WERI-Rb-1 (cell line): ENCODE measurements around the gene CNTNAP2.

Experiments
- DNase-seq: peaks from one replicate; pipeline ENCODE4 v3.0.0-alpha.2; 2020
- H3K27ac ChIP-seq: fragments of 250-450 bp; sonication (Bioruptor Pico); 2 replicates; pipeline ENCODE4 v1.5.1; 2020; ENCODE audit warnings: mild to moderate bottlenecking, moderate library complexity
- H3K27me3 ChIP-seq: fragments of 250-450 bp; sonication (Bioruptor Pico); 2 replicates; pipeline ENCODE4 v1.5.1; 2021; ENCODE audit warnings: mild to moderate bottlenecking, low read depth, moderate library complexity; ENCODE audit not compliant: insufficient read depth, severe bottlenecking
- H3K36me3 ChIP-seq: fragments of 250-450 bp; sonication (Bioruptor Pico); 2 replicates; pipeline ENCODE4 v1.5.1; 2020; ENCODE audit warnings: mild to moderate bottlenecking, moderate library complexity
- H3K4me3 ChIP-seq: 2 replicates; pipeline ENCODE4 v1.5.1; 2011; ENCODE audit warnings: low read depth, mild to moderate bottlenecking, control low read depth, low read length
- H3K9me3 ChIP-seq: fragments of 250-450 bp; sonication (Bioruptor Pico); 2 replicates; pipeline ENCODE4 v1.5.1; 2021; ENCODE audit warnings: mild to moderate bottlenecking, moderate library complexity; ENCODE audit not compliant: severe bottlenecking
- TF ChIP-seq, protein P1 (sequence below): IDR thresholded peaks from 2 replicates; pipeline ENCODE4 v1.5.1; 2011; ENCODE audit warnings: low read depth, mild to moderate bottlenecking, control low read depth, inconsistent platforms, low read length

The CNTNAP2 gene

DNA sequence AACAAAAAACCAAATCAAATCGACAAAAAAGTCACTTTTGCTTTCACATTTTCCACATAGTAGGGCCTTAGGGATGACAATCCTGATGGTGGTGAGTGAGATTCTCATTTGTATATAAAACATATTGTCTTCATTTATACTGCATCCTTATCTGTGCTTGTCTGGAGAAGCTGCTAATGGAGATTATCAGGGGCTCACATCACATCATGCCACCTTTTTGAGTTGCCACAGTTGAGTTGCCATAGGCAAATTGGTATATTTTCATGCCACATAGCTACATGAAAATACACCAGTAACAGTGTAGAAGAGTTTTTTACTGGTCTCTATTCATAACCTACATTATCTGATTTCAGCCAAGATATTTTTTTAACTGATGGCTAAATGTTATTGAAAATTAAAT is 85.3 kb downstream of the CNTNAP2 start:
- no peaks in the 10 kb centered on the region for H3K9me3 ChIP-seq
- TF ChIP-seq, protein P1, sequence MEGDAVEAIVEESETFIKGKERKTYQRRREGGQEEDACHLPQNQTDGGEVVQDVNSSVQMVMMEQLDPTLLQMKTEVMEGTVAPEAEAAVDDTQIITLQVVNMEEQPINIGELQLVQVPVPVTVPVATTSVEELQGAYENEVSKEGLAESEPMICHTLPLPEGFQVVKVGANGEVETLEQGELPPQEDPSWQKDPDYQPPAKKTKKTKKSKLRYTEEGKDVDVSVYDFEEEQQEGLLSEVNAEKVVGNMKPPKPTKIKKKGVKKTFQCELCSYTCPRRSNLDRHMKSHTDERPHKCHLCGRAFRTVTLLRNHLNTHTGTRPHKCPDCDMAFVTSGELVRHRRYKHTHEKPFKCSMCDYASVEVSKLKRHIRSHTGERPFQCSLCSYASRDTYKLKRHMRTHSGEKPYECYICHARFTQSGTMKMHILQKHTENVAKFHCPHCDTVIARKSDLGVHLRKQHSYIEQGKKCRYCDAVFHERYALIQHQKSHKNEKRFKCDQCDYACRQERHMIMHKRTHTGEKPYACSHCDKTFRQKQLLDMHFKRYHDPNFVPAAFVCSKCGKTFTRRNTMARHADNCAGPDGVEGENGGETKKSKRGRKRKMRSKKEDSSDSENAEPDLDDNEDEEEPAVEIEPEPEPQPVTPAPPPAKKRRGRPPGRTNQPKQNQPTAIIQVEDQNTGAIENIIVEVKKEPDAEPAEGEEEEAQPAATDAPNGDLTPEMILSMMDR = no peak
- no peaks in the 10 kb centered on the region for H3K27me3 ChIP-seq
- no peak overlapping the region for H3K4me3 ChIP-seq
- no peaks in the 10 kb centered on the region for H3K36me3 ChIP-seq
- no peak for DNase-seq
- H3K27ac ChIP-seq = no peak overlapping the region

DNA sequence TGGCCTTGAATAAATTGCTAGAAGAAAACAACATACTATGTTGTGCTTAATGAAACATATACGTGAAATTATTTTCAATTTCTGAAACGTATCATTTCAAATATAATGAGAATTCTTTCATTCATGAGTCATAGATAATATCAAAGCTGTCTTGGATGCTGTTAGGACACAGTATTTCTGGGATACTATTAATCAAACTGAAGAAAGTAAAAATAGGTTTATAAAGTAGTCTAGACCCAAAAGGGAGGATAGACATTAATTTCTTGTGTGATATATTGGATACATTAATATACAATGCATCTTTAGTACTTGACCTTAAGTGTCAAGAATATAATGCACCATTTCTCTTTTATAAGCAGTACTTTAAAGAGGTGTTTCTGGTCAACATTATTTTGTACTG is 89.7 kb downstream of the CNTNAP2 start:
- no peak overlapping the region for H3K27ac ChIP-seq
- no peaks in the 10 kb centered on the region for H3K36me3 ChIP-seq
- no peak overlapping the region for H3K4me3 ChIP-seq
- H3K27me3 ChIP-seq = no peaks in the 10 kb centered on the region
- H3K9me3 ChIP-seq = no peaks in the 10 kb centered on the region
- no peak for DNase-seq
- TF ChIP-seq, protein P1 = no peak

DNA sequence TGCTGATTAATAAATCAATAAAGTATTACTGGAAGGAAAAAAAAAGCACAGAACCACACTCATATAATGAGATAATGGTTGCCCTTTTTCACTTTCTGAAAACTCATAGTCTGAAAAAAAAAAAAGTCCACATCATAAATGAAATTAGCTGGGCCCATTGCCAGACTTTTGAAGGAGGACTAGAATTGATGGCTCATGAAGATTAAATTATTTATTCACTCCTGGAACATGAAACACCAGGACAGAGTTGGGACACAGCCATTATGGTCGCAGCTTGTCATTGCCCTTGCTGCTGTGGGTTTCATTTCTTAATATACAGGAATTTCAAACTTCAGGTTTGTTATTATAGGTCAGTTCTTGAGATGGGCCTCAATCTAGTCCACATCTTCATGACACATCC is 91.9 kb downstream of the CNTNAP2 start:
- Histone ChIP-seq H3K4me3 (no peak overlapping the region), H3K27me3 (no peaks in the 10 kb centered on the region), H3K36me3 (no peaks in the 10 kb centered on the region), H3K27ac (no peak overlapping the region), H3K9me3 (no peaks in the 10 kb centered on the region)
- no peak for DNase-seq
- TF ChIP-seq, protein P1 = no peak

DNA sequence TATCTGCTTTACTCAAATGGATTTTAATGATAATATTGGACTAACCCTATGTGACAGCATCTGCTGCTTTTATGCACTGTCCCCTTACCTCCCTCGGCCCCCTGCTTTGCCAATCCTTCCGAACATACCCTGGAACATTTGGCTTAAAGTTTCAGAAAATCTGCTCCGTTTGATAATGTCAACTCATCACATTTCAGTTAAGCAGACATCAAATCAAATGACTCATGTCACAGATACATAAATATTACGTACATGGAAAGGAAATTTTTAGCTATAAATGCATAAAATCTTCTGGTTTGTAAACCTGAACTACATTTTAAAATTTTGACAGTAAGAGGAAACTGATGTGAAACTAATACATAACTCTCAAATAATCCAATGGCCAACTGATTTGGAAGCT is 98.2 kb downstream of the CNTNAP2 start:
- no peak for DNase-seq
- no peaks in the 10 kb centered on the region for H3K27me3 ChIP-seq
- no peak overlapping the region for H3K27ac ChIP-seq
- no peak overlapping the region for H3K4me3 ChIP-seq
- TF ChIP-seq, protein P1 = no peak
- no peaks in the 10 kb centered on the region for H3K36me3 ChIP-seq
- H3K9me3 ChIP-seq = no peaks in the 10 kb centered on the region

DNA sequence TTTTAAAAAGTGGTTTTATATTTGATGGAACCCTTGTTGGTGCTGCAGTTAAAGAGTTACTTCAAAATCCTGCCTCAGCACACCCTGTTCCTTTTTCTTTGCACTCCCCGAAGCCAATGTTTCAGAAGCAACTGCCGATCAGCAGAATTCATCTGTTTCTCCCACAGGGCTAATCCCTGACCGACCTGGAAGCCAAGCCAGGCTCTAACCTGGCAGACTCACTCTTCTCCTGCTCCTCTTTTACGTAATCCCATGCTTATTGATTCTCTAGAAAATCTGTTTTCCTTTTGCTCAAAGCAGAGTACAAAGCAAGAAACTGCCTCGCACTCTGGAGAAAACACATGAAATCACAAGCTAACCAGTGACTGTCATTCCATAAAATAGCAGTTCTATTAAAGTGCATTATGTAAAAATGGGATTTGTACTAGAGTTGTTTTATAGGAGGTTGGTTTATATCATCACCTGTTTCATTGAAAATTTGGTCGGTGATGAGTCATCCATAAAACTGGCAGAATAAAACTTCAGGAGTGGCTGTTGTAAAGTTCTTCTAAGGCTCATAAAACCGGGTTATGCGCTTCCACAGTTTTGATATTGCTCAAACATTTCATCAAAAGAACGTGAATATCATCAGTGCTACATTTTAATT is 99.9 kb downstream of the CNTNAP2 start:
- no peaks in the 10 kb centered on the region for H3K9me3 ChIP-seq
- TF ChIP-seq, protein P1 = no peak
- no peaks in the 10 kb centered on the region for H3K27me3 ChIP-seq
- H3K27ac ChIP-seq = peak overlapping the region; percentile 6
- H3K4me3 ChIP-seq = no peak overlapping the region
- DNase-seq = peak; percentile 73
- no peaks in the 10 kb centered on the region for H3K36me3 ChIP-seq

DNA sequence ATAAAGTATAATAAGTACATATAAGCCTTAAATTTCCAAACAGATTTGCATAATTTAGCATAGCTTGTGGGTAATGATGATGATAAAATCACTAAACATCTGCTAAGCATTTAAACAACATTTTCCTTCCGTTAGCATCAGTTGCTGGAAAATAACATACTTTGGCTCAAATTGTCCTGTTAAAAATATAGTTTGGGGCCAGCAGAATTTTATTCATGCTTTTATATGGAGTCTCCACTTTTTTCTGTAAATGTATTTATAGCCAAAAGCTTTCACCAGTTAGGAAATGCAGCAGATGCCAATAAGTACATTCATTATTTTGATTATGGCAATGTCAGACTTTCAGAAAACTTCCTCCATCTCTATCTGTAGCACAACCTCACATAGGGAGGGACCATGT is 107.2 kb downstream of the CNTNAP2 start:
- TF ChIP-seq, protein P1 = no peak
- Histone ChIP-seq H3K27ac (no peak overlapping the region), H3K4me3 (no peak overlapping the region), H3K36me3 (no peaks in the 10 kb centered on the region), H3K9me3 (no peaks in the 10 kb centered on the region), H3K27me3 (no peaks in the 10 kb centered on the region)
- no peak for DNase-seq
